HG02870 (cell line): ENCODE data around the gene COASY.
A peak's percentile ranks its signal among the peaks of the same experiment; 100 is the strongest.
"Not testable (repeated sequence)": the region's sequence is repeated elsewhere in the genome, so short reads cannot be mapped to it uniquely, and the experiment has no call there.

ENCODE experiments used
- ATAC-seq: cut with Tn5 transposase; IDR thresholded peaks from one replicate; pipeline ENCODE4 v1.9.1; 2021; ENCODE audit warnings: mild to moderate bottlenecking, moderate library complexity; ENCODE audit not compliant: unreplicated experiment

The COASY gene

GRCh38 chr17:42531455-42532354 is 30.2 kb upstream of the COASY start:
- ATAC-seq: no peak

- peak; percentile 8 for ATAC-seq
Observed at GRCh38 chr17:42535155-42536047, 26.5 kb upstream of the COASY start.

DNA sequence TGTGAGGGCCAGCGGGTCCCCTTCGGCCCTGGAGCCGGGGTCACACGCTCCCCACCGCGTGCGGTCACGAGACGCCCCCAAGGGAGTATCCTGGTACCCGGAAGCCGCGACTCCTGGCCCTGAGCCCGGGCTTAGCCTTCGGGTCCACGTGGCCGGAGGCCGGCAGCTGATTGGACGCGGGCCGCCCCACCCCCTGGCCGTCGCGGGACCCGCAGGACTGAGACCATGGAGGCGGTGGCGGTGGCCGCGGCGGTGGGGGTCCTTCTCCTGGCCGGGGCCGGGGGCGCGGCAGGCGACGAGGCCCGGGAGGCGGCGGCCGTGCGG is 25.9 kb upstream of the COASY start, which contains the start of gene NAGLU:
Gene NAGLU (plus strand): TSS at position 194 of the 324 bp plus-strand sequence. CDS start 32 bp downstream, at position 226.
- peak; percentile 81 for ATAC-seq

- peak; percentile 61 for ATAC-seq
Observed at GRCh38 chr17:42536372-42537155, 25.4 kb upstream of the COASY start.

DNA sequence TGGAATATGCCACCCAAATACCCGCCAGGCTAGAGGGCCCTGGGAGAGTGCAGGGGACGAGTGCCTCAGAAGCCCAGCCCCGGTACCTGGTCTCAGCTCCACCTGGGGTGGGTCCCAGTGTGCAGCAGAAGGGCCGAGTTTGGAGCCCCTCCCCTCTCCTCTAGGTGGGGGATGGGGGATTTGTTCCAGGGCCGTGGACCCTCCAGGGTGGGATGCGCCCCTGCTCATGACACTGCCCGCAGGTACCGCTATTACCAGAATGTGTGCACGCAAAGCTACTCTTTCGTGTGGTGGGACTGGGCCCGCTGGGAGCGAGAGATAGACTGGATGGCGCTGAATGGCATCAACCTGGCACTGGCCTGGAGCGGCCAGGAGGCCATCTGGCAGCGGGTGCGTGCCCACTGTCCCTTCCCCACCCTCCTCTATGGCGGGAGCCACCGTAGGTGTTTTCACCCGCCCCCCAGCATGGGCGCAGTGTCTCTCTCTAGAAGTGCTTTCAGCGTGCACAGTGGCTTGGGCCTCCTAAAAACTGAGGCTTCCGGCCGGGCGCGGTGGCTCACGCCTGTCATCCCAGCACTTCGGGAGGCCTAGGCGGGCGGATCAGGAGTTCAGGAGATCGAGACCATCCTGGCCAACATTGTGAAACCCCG is 24.7 kb upstream of the COASY start:
- ATAC-seq: no peak

GRCh38 chr17:42537826-42538451 is 24.0 kb upstream of the COASY start:
- ATAC-seq: no peak

GRCh38 chr17:42538482-42538881 is 23.5 kb upstream of the COASY start:
- ATAC-seq: no peak

GRCh38 chr17:42540558-42540957 is 21.4 kb upstream of the COASY start:
- ATAC-seq: not testable (repeated sequence)

- ATAC-seq: no peak
Observed at GRCh38 chr17:42541041-42541833, 20.7 kb upstream of the COASY start.

GRCh38 chr17:42543190-42544079 is 18.5 kb upstream of the COASY start:
- ATAC-seq: no peak

GRCh38 chr17:42544874-42545283 is 17.1 kb upstream of the COASY start:
- ATAC-seq: no peak

- not testable (repeated sequence) for ATAC-seq
Observed at GRCh38 chr17:42545755-42546505, 16.0 kb upstream of the COASY start.

DNA sequence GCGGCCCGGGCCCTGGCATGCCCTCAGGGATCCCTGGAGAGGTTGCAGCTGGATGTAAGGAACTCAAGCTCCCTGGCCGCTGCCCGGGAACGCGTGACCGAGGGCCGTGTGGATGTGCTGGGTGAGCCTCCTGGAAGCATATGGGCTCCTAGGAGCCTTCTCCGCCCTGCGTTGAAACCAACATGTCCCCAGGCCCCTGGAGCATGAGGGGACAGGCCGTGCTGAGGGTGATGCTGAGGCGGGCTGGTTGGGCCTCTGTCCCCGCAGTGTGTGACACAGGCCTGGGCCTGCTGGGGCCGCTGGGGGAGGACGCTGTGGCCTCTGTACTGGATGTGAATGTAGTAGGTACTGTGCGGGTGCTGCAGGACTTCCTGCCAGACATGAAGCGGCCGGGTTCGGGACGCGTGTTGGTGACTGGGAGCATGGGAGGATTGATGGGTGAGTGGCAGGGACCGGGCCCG is 14.9 kb upstream of the COASY start:
- no peak for ATAC-seq

- no peak for ATAC-seq
Observed at GRCh38 chr17:42547698-42548069, 14.3 kb upstream of the COASY start.

- ATAC-seq: no peak
Observed at GRCh38 chr17:42548070-42548837, 13.7 kb upstream of the COASY start.

DNA sequence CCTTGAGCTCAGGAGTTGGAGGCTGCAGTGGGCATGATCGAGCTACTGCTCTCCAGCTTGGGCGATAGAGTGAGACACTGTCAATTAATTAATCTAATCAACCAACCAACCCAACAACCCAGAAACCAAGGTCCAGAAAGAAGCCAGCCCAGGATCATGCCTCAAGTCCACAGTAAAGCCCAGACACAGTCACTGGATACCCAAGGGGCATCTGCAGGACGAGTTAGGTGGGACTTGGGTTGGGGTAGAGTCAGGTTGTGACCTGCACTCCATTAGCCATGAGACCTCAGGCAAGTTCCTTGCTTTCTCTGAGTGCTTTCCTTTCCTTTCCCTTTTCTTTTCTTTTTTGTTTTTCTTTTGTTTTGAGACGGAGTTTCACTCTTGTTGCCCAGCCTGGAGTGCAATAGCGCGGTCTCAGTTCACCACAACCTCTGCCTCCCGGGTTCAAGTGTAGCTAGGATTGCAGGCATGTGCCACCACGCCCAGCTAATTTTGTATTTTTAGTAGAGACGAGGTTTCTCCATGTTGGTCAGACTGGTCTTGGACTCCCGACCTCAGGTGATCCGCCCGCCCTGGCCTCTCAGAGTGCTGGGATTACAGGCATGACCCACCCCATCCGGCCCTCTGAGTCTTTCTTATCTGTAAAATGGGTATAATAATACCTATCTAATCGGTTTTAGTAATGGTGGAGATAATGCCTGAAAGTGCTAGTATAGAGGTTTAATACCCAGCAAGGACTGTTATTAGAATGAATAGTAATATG is 12.8 kb upstream of the COASY start:
- ATAC-seq: no peak
